GM10266 (cell line): Measurements from ENCODE around the gene PCNX4.

Experiments
- DNase-seq: peaks from one replicate; pipeline ENCODE4 v3.0.0; 2012; ENCODE audit errors: extremely low spot score
- TF ChIP-seq, protein P1 (sequence below): IDR thresholded peaks from 2 replicates; pipeline ENCODE4 v1.5.1; 2012; ENCODE audit warnings: mild to moderate bottlenecking, low read depth; ENCODE audit not compliant: control insufficient read depth, insufficient read depth; ENCODE audit errors: missing control alignments

PCNX4 gene

DNA sequence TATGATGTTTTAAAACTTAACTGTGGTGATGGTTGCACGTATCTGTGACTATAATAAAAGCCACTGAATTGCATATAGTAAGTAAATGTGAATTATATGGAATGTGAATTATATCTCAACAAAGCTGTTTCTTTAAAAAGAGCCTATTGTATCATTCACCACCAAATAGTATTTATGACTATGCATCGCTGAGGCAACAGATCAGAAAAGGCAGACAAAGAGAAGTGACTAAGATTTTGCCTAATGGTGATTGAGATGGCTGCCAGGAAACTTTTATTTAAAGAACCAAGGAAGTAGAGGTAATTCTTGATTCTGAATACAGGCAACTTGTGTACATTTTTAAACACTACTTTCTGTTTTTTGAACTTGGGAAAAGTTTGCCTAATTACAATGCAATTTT, 41.8 kb downstream of the PCNX4 start:
- no peak for DNase-seq
- TF ChIP-seq, protein P1, sequence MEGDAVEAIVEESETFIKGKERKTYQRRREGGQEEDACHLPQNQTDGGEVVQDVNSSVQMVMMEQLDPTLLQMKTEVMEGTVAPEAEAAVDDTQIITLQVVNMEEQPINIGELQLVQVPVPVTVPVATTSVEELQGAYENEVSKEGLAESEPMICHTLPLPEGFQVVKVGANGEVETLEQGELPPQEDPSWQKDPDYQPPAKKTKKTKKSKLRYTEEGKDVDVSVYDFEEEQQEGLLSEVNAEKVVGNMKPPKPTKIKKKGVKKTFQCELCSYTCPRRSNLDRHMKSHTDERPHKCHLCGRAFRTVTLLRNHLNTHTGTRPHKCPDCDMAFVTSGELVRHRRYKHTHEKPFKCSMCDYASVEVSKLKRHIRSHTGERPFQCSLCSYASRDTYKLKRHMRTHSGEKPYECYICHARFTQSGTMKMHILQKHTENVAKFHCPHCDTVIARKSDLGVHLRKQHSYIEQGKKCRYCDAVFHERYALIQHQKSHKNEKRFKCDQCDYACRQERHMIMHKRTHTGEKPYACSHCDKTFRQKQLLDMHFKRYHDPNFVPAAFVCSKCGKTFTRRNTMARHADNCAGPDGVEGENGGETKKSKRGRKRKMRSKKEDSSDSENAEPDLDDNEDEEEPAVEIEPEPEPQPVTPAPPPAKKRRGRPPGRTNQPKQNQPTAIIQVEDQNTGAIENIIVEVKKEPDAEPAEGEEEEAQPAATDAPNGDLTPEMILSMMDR, result no peak

DNA sequence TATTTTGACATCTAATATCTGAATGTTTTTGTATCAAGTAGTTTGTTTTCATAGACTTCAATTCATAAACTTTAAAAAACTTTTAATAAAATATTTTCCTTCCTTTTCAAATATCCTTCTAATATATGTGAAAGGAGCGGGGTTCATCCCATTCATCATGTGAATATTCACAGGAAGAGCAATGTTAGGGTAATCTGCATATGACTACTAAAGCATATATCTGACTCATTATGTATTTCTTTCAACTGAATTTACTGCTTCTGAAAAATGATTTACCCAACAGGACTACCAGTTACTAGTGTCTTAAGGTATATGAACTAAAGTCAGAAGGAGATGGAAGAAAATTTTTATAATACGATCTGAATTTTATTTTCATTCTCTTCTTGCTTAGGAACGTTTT, 43.0 kb downstream of the PCNX4 start:
- TF ChIP-seq, protein P1, result no peak

DNA sequence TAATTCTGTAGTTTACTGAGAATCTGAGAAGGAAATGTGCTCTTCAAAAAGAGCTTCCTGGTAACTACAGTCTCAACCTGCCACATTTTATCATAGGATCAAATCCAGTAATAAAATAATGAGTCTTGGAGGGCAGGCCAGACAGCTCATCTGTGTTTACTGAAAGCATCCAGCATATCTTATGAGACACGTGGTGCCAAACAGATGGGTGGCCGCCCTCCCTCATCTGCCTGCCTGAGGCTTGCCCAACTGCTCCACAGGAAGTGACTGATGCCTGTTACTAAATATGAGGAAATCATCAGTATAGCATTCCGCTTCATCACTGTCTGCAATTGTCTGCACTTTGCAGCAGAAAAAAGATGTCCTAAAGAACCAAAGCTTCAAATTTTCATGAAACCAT, 60.0 kb downstream of the PCNX4 start:
- no peak for DNase-seq
- TF ChIP-seq, protein P1, result no peak

More for the DNA sequence above, 43.0 kb downstream of the PCNX4 start:
- no peak for DNase-seq

DNA sequence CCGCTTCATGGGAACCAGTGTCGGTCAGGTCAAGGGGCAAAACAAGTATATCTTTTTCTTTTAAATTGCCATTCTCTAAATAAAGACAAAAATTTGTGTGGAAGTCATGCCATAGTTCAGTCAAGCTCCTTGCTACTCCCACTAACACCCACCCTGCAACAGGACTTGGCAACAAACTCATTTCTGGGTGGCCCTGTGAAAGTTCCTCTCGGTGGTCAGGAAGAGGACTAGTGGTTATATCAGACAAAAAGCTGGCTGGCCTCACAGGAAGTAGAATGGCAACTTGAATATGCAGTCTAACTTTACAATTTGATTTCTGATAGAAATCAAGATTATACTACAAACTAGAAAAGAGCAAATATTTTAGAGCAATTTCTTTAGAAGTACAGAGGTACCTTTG, 62.3 kb downstream of the PCNX4 start:
- DNase-seq, result no peak
- TF ChIP-seq, protein P1, result no peak

DNA sequence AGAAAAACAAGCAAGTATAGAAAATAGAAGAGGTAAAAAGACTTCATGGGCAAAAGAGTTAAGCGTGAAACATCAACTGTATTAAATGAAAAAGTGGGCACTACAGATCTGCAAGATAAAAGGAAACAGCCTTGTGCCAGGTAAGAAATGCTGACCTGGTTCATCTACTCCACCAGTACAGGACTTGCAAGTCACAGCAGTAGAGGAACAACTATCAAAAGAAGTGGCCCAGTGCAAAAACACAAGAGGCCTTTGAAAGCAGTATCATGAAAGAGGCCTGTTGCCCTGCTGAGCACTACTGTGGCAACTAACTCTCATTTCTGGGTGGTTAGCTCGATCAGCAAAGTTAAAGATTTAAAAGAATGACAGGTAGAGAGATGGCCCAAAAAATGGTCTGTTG, 62.9 kb downstream of the PCNX4 start:
- DNase-seq, result no peak
- TF ChIP-seq, protein P1, result no peak

DNA sequence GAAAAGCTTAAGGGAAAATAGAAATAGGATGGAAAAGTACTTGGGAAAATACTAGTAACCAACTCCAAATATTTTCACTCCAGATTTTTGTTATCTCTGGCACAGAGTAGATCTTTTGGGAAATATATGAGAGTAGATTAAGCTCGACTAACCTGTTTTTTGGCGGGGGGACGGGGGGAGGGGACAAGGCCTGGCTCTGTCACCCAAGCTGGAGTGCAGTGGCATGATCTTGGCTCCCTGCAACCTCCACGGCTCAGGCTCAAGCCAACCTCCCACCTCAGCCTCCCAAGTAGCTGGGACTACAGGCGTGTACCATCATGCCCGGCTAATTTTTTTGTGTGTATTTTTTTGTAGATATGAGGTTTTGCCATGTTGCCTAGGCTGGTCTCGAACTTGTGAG, 68.7 kb downstream of the PCNX4 start:
- DNase-seq, result no peak
- TF ChIP-seq, protein P1, result no peak

DNA sequence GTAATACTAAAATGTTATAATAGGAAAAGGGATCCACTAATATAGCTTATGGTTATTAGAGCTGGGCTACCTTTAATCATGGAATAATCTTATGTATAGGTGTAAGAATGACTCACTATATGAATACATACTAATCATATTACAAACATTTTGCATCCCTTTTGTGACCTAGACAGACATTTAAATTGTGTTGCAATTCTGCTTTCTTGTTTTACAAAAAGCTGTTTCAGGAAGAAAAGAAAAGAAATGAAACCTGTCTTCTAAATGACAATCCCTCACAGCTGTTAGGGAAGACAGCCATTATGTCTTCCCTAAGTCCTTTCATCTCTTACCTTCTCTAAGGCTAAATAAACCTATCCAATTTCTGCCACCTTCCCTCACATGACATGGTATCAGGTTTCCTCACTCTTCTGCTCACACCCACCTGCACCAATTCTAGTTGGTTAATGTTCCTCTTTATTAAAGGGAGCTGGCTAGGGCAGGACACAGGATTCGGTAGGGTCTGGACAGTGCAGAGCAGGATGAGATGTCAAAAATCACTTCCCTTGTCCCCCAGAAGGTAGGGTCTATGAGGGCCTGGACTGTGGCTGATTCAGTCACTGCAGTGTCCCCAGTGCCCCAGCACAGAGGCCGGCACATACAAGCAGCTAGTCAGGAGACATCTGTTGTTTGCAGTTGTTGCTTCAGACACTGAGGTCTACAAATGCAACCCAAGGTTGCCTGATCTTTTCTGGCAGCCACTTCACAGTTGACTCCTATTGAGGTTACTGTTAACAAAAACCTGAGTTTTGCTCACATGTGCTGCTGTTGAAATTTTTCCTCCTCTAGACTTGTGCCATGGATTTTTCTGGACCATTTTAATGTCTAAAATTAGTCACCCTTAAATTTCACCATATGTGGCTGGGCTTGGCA, 69.7 kb downstream of the PCNX4 start:
- TF ChIP-seq, protein P1, result no peak
- DNase-seq, result no peak
